PFSK-1 (cell line): ENCODE data around the gene PHF19.

Experiments used
- FOXP2 ChIP-seq: optimal IDR thresholded peaks from 2 replicates; pipeline ENCODE3; 2011; ENCODE audit warnings: borderline replicate concordance, control low read depth, inconsistent platforms; ENCODE audit not compliant: insufficient read depth; ENCODE audit errors: extremely low read length, extremely low read depth
- POLR2AphosphoS5 ChIP-seq: IDR thresholded peaks from 2 replicates; pipeline ENCODE4 v1.6.1; 2012; ENCODE audit warnings: low read depth, mild to moderate bottlenecking, control low read depth, low read length, moderate library complexity
- REST ChIP-seq, 2 experiments: IDR thresholded peaks; 2 replicates each; pipeline versions ENCODE4 v1.6.1 to v1.8.0; 2011 to 2012; ENCODE audit warnings: low read depth in 2 of 2, low read length in 2 of 2, control low read depth in 1 of 2, inconsistent platforms in 1 of 2, mild to moderate bottlenecking in 1 of 2, moderate library complexity in 1 of 2; ENCODE audit not compliant: insufficient read depth in 1 of 2
- SIN3A ChIP-seq: IDR thresholded peaks from 2 replicates; pipeline ENCODE4 v1.6.1; 2012; ENCODE audit warnings: mild to moderate bottlenecking, low read length, moderate library complexity, borderline replicate concordance; ENCODE audit not compliant: insufficient read depth
- TAF1 ChIP-seq: IDR thresholded peaks from 2 replicates; pipeline ENCODE4 v1.6.1; 2012; ENCODE audit warnings: low read length, control low read depth, borderline replicate concordance; ENCODE audit not compliant: insufficient read depth

Gene PHF19

GRCh38 chr9:120841930-120842684 lies 34.9 kb downstream of the PHF19 start:
- TF ChIP-seq REST (IDR thresholded peaks at IDR 0.05; ENCODE audit: insufficient read depth in 1 of 2, low read depth in 2 of 2, low read length in 2 of 2), result no peak
- no peak for TF ChIP-seq POLR2AphosphoS5
- TF ChIP-seq SIN3A, result no peak
- no peak for TF ChIP-seq FOXP2
- TF ChIP-seq TAF1, result no peak

- TF ChIP-seq REST (IDR thresholded peaks at IDR 0.05; ENCODE audit: insufficient read depth in 1 of 2, low read depth in 2 of 2, low read length in 2 of 2), result no peak
- no peak for TF ChIP-seq TAF1
- TF ChIP-seq POLR2AphosphoS5, result no peak
- TF ChIP-seq FOXP2, result no peak
- no peak for TF ChIP-seq SIN3A
Observed at GRCh38 chr9:120839146-120839545, 37.8 kb downstream of the PHF19 start.

- TF ChIP-seq POLR2AphosphoS5 (no peak), SIN3A (no peak), TAF1 (no peak), FOXP2 (no peak), REST (IDR thresholded peaks at IDR 0.05; ENCODE audit: insufficient read depth in 1 of 2, low read depth in 2 of 2, low read length in 2 of 2) (no peak)
Observed at GRCh38 chr9:120837921-120838320, 39.1 kb downstream of the PHF19 start.

GRCh38 chr9:120833325-120833724 lies 43.7 kb downstream of the PHF19 start:
- TF ChIP-seq REST (IDR thresholded peaks at IDR 0.05; ENCODE audit: insufficient read depth in 1 of 2, low read depth in 2 of 2, low read length in 2 of 2) (no peak), POLR2AphosphoS5 (no peak), FOXP2 (no peak), SIN3A (no peak)
